BLaER1 treated with 17β-estradiol and CSF1 and Interleukin-3, amounts not matched to agents 10 nM and 100 nM (cell line): ENCODE results near the gene CBLB.

Experiments used
- H3K27ac ChIP-seq, 11 experiments: shearing (Covaris generic); formaldehyde crosslinking; 2 replicates each; pipeline ENCODE4 v1.8.1; 2022
- H3K27me3 ChIP-seq, 11 experiments: shearing (Covaris generic); formaldehyde crosslinking; 2 replicates each; pipeline ENCODE4 v1.8.1; 2022
- H3K36me3 ChIP-seq, 11 experiments: shearing (Covaris generic); formaldehyde crosslinking; 2 replicates each; pipeline ENCODE4 v1.8.1; 2022
- H3K4me1 ChIP-seq, 10 experiments: shearing (Covaris generic); formaldehyde crosslinking; 2 replicates each; pipeline ENCODE4 v1.8.1; 2022
- H3K4me2 ChIP-seq, 11 experiments: shearing (Covaris generic); formaldehyde crosslinking; 2 replicates each; pipeline ENCODE4 v1.8.1; 2022
- H3K4me3 ChIP-seq, 10 experiments: shearing (Covaris generic); formaldehyde crosslinking; 2 replicates each; pipeline ENCODE4 v1.8.1; 2022
- H3K9ac ChIP-seq, 11 experiments: shearing (Covaris generic); formaldehyde crosslinking; 2 replicates each; pipeline ENCODE4 v1.8.1; 2022
- H3K9me3 ChIP-seq, 11 experiments: shearing (Covaris generic); formaldehyde crosslinking; replicated peaks in 1 of 11; 2 replicates each; pipeline ENCODE4 v1.8.1; 2022
- H4K20me1 ChIP-seq, 11 experiments: shearing (Covaris generic); formaldehyde crosslinking; 2 replicates each; pipeline ENCODE4 v1.8.1; 2022
- Cebpa-rat ChIP-seq, 11 experiments: shearing (Covaris generic); IDR thresholded peaks; 2 replicates each; pipeline ENCODE4 v1.8.1; 2022

The CBLB gene

DNA sequence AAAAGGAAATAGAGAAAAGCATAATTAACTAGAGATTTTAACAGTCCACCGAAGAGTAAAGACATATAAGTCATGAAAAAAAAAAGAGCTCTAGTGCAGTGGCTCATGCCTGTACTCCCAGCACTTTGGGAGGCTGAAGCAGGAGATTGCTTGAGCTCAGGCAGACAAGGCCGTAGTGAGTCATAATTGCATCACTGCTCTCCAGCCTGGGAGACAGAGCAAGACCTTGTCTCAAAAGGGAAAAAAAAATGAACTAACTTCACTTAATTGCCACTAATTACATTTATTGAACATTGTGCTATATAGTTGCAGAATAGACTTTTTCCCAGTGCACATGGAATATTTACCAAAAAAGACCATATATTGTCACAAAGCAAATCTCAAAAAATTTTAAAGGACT lies 221.8 kb downstream of the CBLB start:
- TF ChIP-seq Cebpa-rat (IDR thresholded peaks at IDR 0.05): no peak; a peak in 1 of 22 replicates

DNA sequence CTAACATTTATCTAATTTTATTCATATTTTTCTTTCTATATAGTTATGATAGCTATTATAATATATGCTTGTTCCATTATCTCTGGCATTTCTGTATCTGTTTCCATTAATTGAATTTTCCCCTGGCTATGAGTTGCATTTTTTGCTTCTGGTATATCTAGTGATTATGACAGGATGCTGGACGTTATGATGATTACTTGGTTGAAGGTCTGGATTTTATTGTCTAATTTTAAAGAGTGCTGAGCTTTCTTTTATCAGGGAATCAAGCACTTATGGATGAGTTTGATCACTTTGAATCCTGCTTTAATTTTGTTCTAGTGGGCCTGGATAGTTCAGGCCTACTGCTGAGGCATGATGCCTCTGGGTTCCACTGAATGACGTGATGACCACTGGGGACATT lies 229.7 kb downstream of the CBLB start:
- no peak overlapping the region for H3K4me2 ChIP-seq
- H3K36me3 ChIP-seq: no peaks in the 10 kb centered on the region
- H3K27ac ChIP-seq: no peak overlapping the region
- no peak for TF ChIP-seq Cebpa-rat (IDR thresholded peaks at IDR 0.05)
- H3K9me3 ChIP-seq: 0 out of 22 replicates have a peak, but pooled peaks cover 0 to 5% (median 0%) of the 10 kb centered on the region in 11 experiments
- no peaks in the 10 kb centered on the region for H3K4me1 ChIP-seq
- H4K20me1 ChIP-seq: no peaks in the 10 kb centered on the region
- no peak overlapping the region for H3K9ac ChIP-seq
- no peak overlapping the region for H3K4me3 ChIP-seq
- H3K27me3 ChIP-seq: no peaks in the 10 kb centered on the region

More for the DNA sequence above, 221.8 kb downstream of the CBLB start:
- Histone ChIP-seq H3K27ac (no peak overlapping the region), H3K4me2 (no peak overlapping the region), H3K4me3 (no peak overlapping the region), H4K20me1 (no peaks in the 10 kb centered on the region), H3K9ac (no peak overlapping the region), H3K4me1 (no peaks in the 10 kb centered on the region), H3K27me3 (no peaks in the 10 kb centered on the region), H3K9me3 (0 out of 22 replicates have a peak, but pooled peaks cover 0 to 5% (median 0%) of the 10 kb centered on the region in 11 experiments), H3K36me3 (no peaks in the 10 kb centered on the region)

DNA sequence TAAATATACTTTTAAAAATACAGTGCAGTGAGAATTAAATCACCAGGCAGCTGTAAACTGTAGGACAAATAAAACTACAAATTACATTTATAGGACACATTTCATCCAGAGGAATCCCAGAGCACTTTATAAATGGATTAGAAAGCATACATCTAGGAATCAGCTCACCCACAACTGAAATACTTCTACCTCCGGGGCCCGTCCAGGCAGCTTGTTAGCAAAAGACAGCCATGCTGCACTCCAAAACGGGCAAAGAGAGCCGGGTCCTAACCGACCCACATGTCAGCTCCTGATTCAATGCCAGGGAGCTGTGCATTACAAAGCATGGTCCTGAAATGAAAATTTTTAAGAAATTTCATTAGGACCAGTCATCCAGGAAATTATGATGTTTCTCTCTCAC lies 234.1 kb downstream of the CBLB start:
- no peak for TF ChIP-seq Cebpa-rat (IDR thresholded peaks at IDR 0.05)
- no peaks in the 10 kb centered on the region for H3K4me1 ChIP-seq
- H3K4me2 ChIP-seq: no peak overlapping the region
- H3K27ac ChIP-seq: no peak overlapping the region
- no peak overlapping the region for H3K4me3 ChIP-seq
- H3K36me3 ChIP-seq: no peaks in the 10 kb centered on the region
- no peaks in the 10 kb centered on the region for H3K9me3 ChIP-seq
- no peaks in the 10 kb centered on the region for H4K20me1 ChIP-seq
- H3K27me3 ChIP-seq: no peaks in the 10 kb centered on the region
- H3K9ac ChIP-seq: no peak overlapping the region

DNA sequence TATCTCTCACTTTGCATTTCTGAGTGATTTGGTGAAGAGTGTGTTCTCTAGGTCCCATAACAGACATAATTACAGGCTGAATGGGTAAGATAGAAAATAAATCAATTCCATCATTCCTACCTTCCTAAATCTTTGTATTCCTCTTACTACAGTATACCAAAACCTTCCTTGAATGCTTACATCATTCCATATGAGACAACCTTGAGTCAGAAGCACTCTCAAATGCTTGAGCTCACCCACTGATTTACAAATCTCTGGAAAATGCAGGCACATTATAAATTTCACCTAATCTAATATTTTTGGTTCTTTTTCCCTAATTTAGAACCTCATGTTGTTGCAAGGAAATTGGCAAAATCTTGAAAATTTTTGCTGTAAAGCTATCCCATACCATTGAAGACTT lies 239.1 kb downstream of the CBLB start:
- H3K4me2 ChIP-seq: no peak overlapping the region
- H3K9me3 ChIP-seq: no peaks in the 10 kb centered on the region
- H3K9ac ChIP-seq: no peak overlapping the region
- TF ChIP-seq Cebpa-rat (IDR thresholded peaks at IDR 0.05): no peak
- H3K36me3 ChIP-seq: no peaks in the 10 kb centered on the region
- H3K27ac ChIP-seq: no peak overlapping the region
- no peaks in the 10 kb centered on the region for H3K27me3 ChIP-seq
- H3K4me1 ChIP-seq: no peaks in the 10 kb centered on the region
- H3K4me3 ChIP-seq: no peak overlapping the region
- H4K20me1 ChIP-seq: no peaks in the 10 kb centered on the region

DNA sequence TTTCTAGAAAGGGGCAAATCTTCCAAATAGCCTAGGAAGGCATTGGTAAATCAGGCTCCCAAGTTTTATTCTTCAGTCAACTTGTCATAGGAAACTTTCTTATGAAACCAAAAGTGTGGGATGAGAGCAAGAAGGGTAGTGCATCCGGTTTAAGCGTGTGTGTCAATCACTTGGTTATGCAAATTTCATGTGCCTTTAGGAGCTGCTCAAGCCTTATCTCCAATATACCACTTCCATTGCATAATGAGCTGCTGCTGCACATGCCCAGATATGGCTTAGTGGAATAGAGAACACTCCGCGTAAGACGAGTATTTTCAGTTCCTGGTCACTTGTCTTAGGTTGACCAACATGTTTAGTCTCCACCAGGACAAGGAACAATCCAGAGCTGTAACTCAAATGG lies 242.1 kb downstream of the CBLB start:
- Histone ChIP-seq H3K4me3 (no peak overlapping the region), H3K9ac (no peak overlapping the region), H3K9me3 (no peaks in the 10 kb centered on the region), H3K4me1 (peaks cover 0 to 14% (median 0%) of the 10 kb centered on the region in 10 experiments; a peak in 4 of 20 replicates), H3K4me2 (no peak overlapping the region), H3K27me3 (no peaks in the 10 kb centered on the region), H3K27ac (no peak overlapping the region), H3K36me3 (no peaks in the 10 kb centered on the region), H4K20me1 (no peaks in the 10 kb centered on the region)
- TF ChIP-seq Cebpa-rat (IDR thresholded peaks at IDR 0.05): no peak

DNA sequence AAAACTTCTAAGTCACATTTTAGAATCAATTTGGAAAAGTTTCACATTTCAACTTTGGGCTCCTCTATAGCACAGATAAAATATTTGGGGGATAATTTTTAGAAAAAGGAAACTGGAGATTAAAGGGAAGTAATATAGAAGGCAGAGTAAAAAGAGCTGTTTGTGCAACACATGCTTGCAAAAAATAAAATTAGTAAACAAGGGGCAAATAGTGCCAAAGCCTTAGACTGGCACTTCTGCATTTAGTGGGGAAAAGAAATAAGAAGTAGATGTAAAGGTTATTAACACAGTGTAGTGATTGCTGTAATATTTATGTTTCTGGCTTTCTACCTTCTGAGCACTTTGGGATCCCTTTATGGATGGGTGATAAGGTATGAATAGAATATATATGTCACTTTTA lies 246.6 kb downstream of the CBLB start:
- H3K27me3 ChIP-seq: no peaks in the 10 kb centered on the region
- no peak overlapping the region for H3K9ac ChIP-seq
- no peak for TF ChIP-seq Cebpa-rat (IDR thresholded peaks at IDR 0.05)
- peaks cover 0 to 20% (median 0%) of the 10 kb centered on the region in 10 experiments; a peak in 4 of 20 replicates for H3K4me1 ChIP-seq
- no peaks in the 10 kb centered on the region for H4K20me1 ChIP-seq
- H3K4me3 ChIP-seq: no peak overlapping the region
- no peaks in the 10 kb centered on the region for H3K9me3 ChIP-seq
- no peaks in the 10 kb centered on the region for H3K36me3 ChIP-seq
- peak overlapping the region in 2 of 11 experiments; percentile 29 to 39; a peak in 3 of 22 replicates for H3K4me2 ChIP-seq
- no peak overlapping the region for H3K27ac ChIP-seq

DNA sequence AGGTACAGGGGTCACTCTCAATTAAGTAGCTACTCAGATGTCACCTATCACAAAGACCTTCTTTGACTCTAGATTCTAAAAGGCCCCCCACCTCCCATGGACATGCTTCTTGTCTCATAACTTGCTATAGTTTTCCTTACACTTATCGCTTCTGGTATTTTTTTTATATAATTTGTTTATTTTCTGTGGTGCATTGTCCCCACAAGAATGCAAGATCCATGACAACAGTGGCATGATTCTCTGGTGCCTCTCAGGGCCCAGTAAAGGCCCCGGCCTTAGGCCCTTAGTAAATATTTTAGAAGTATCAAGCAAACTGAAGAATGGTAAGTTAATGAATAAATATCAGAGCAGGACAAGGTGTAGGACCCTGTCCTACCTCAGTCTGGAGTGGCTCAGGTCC lies 248.6 kb downstream of the CBLB start:
- Histone ChIP-seq H3K4me1 (peaks cover 0 to 20% (median 0%) of the 10 kb centered on the region in 10 experiments; a peak in 4 of 20 replicates), H3K27ac (no peak overlapping the region), H3K4me2 (no peak overlapping the region), H3K9me3 (no peaks in the 10 kb centered on the region), H3K4me3 (no peak overlapping the region), H3K27me3 (no peaks in the 10 kb centered on the region), H3K9ac (no peak overlapping the region), H3K36me3 (no peaks in the 10 kb centered on the region), H4K20me1 (no peaks in the 10 kb centered on the region)
- no peak for TF ChIP-seq Cebpa-rat (IDR thresholded peaks at IDR 0.05)

DNA sequence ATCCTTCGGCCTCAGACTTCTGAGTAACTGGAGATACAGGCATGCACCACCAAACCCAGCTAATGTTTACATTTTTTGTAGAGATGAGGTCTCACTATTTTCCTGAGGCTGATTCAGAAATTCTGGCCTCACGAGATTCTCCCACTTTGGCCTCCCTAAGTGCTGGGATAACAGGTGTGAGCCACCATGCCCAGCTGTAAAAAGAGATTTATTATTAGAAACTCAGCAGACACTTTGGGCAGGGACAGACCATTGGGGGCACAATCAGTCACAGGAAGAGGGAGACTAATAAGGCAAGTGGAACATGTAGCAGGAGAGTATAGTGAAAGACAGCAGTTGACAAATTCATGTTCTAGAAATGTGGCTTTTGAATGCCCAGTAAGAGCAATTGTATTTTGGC lies 249.2 kb downstream of the CBLB start:
- Histone ChIP-seq H3K27ac (no peak overlapping the region), H3K27me3 (no peaks in the 10 kb centered on the region), H3K4me2 (no peak overlapping the region), H3K9ac (no peak overlapping the region), H3K4me3 (no peak overlapping the region), H3K9me3 (no peaks in the 10 kb centered on the region), H3K4me1 (peaks cover 0 to 20% (median 0%) of the 10 kb centered on the region in 10 experiments; a peak in 4 of 20 replicates), H4K20me1 (no peaks in the 10 kb centered on the region), H3K36me3 (no peaks in the 10 kb centered on the region)
- no peak for TF ChIP-seq Cebpa-rat (IDR thresholded peaks at IDR 0.05)

DNA sequence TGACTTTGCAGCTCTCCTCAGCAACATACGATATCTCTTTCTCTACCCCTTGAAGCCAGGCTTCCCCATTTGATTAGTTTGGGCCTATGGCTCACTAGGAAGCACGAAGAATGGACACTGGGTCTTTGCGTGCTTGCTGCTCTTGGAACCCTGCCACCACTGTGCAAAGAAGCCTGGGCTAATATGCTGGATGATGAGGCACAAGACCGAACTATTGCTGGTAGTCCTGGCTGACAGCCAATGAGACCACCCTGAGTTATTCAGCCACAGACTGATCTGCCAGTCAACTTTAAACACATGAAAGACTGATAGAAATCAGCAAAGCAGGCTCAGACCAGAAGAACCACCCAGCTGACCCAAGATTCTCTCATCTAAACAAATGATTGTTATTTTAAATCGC lies 250.3 kb downstream of the CBLB start:
- Histone ChIP-seq H3K4me1 (peaks cover 0 to 20% (median 0%) of the 10 kb centered on the region in 10 experiments; a peak in 4 of 20 replicates), H3K9ac (no peak overlapping the region), H3K4me3 (no peak overlapping the region), H3K4me2 (no peak overlapping the region), H4K20me1 (no peaks in the 10 kb centered on the region), H3K36me3 (no peaks in the 10 kb centered on the region), H3K27me3 (no peaks in the 10 kb centered on the region), H3K27ac (no peak overlapping the region), H3K9me3 (no peaks in the 10 kb centered on the region)
- TF ChIP-seq Cebpa-rat (IDR thresholded peaks at IDR 0.05): no peak

DNA sequence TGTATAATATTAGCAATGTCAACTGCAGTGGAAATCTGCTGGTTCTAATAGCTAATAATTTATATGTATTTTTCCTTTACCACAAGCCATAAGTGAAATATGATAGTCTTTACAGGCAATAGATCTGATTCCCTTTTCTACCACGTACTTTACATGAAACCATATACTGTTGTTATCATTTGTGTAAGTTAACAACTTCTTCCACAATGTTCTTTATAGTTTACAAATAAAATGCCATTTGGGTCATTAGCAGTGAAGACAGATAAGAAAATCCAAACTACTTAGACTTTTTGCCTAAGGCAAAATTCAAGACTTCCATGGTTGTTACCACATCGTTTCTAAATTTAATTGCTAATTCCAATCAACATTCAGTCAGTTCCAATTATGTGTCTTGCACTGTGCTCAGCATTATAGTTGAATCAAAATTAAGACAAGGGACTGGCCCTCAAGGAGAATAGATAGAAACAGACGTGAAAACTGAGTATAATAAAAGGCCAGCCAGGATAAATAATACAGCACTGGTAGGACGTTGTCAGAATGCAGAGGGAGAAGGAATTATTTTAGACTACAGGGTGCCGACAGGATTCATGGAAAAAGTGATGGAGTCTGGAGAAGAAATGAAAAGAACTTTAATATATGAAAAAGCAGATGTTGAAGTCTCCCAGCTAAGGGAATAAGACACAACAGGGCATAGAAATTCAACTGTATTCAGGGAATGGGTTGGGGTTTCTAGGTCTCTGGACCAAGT lies 252.3 kb downstream of the CBLB start:
- Histone ChIP-seq H3K27ac (no peak overlapping the region), H3K27me3 (no peaks in the 10 kb centered on the region), H3K36me3 (no peaks in the 10 kb centered on the region), H3K9me3 (no peaks in the 10 kb centered on the region), H3K4me2 (no peak overlapping the region), H4K20me1 (no peaks in the 10 kb centered on the region), H3K9ac (no peak overlapping the region), H3K4me3 (no peak overlapping the region), H3K4me1 (peaks cover 0 to 4% (median 0%) of the 10 kb centered on the region in 10 experiments; a peak in 1 of 20 replicates)
- no peak for TF ChIP-seq Cebpa-rat (IDR thresholded peaks at IDR 0.05)
